Activated CD4-positive, alpha-beta T cell treated with anti-CD3 and anti-CD28 coated beads, Interleukin-2, Interleukin-6, amounts not matched to agents 100 ng/mL and 50 ng/mL, durations not matched to agents 16 hours and 8 hours (primary cell): ENCODE data around the gene SLC19A2.
A peak's percentile ranks its signal among the peaks of the same experiment; 100 is the strongest.
"Not testable (repeated sequence)": the region's sequence is repeated elsewhere in the genome, so short reads cannot be mapped to it uniquely, and the experiment has no call there.

Experiments used
- DNase-seq: peaks from one replicate; pipeline ENCODE4 v3.0.0-alpha.2; 2020

SLC19A2 gene

DNA sequence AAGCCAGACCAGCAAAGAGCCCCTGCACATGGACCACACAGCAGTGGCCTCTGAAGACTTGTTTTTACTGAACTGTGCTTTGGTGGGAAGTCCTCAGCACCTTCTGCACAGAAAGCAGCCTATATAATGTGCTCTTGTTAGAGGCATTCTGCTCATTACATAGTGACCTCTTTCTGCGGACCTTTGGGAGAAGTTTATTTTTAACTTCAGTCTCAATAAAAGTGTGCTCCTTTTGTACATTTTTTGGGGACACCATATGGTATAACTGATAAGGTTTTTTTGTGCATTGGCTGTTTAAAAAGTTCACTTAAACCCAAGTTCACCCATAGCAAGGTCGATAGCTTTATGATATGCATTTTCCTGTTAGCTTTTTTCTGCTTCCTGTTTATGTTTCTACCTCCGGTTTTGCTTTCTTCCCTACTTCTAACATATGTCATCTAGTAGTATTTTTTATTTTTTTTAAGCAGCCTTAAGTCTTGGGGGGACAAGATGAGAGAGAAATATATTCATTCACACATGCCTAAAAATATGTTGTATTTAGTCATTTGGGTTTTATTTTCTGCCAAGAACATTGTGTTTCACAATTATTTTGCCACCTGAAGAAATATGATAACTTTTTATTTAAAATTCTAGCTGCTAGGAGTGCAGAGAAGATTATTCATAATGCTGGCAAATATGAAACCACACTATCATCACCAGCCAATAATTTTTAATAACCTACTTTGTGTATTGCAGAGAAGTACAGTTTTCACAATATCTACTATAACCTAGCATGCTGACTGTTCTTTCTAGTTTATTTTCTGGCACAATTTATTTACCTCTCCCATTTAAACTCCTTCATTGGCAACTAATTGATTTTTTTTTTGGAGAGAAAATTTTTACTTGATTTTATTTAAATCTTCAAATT lies 22.9 kb upstream of the SLC19A2 start:
- no peak for DNase-seq

DNA sequence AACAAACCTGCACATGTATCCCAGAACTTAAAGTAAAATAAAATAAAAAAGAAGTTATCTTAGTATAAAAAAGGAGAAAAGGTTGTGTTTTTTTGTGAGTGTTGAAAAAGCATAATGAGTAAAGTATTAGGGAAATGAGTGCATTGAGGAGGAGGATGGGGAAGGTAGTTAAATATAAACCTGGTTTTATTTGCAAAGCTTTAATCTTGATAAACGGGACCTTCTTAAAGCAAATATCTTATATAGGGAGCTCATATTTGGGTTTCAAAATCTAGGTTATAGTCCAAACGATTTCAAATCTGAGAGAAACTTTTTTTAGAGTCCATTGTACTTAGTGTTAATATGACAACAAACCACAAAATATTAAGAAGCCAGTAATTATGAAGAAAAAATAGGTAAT lies 21.7 kb upstream of the SLC19A2 start:
- DNase-seq: no peak

DNA sequence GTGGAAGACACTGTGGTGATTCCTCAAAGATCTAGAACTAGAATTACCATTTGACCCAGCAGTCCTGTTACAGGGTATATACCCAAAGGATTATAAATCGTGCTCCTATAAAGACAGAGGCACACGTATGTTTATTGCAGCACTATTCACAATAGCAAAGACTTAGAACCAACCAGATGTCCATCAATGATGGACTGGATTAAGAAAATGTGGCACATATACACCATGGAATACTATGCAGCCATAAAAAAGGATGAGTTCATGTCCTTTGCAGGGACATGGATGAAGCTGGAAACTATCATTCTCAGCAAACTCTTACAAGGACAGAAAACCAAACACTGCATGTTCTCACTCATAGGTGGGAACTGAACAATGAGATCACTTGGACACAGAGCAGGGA lies 17.9 kb upstream of the SLC19A2 start:
- not testable (repeated sequence) for DNase-seq

DNA sequence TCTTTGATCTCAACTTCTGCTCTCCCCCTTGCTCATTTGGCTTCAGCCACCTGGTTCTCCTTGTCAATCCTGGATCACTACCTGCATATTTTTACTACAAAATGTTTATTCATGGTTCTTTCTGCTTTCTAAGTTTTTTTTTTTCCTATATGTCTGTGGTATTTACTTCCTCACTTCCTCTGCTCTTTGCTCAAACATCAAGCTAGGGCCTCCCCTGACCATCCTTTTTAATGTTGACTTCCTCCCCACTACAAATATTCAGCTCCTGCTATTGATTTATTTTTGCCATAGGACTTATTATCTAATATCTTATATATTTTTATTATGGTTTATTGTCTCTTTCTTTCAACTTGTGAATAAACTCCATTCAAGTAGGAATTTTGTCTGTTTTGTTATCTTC lies 14.1 kb upstream of the SLC19A2 start:
- no peak for DNase-seq

DNA sequence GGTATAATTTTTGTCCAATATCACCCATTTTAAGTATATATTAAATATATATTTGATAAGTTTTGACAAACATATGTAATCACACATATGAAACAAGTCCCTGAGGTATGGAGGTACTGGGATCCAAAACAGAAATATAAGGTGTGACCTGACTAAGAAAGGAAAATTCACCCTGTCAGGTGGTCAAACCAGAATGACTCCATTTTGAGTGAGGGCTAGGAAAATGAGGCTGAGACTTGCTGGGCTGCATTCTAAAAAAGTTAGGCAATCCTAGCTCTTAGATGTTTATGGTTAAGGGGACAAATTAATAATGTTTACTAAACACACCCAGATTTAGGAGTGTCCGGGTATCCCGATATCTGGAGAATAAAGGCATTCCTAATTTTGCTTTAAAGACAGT lies 11.6 kb upstream of the SLC19A2 start:
- no peak for DNase-seq

DNA sequence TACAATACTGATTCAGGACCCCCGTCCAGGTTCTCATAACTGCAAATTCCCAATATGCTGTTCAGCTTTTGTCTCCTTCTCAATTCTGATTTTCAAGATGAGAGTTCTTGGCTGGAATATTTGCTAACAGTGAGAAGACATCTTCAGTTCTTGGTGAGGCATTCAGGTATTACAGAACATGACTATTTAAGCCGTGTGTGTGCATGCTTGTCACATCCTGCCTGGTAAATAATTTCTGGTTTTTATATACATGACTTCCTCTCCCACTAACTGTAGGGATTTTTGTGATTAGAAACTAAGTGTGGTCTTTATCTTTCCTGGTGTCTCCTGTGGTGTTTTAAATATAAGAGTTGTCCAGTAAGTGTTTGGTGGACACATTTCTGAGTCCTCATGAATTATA lies 10.2 kb upstream of the SLC19A2 start:
- DNase-seq: peak; percentile 15

DNA sequence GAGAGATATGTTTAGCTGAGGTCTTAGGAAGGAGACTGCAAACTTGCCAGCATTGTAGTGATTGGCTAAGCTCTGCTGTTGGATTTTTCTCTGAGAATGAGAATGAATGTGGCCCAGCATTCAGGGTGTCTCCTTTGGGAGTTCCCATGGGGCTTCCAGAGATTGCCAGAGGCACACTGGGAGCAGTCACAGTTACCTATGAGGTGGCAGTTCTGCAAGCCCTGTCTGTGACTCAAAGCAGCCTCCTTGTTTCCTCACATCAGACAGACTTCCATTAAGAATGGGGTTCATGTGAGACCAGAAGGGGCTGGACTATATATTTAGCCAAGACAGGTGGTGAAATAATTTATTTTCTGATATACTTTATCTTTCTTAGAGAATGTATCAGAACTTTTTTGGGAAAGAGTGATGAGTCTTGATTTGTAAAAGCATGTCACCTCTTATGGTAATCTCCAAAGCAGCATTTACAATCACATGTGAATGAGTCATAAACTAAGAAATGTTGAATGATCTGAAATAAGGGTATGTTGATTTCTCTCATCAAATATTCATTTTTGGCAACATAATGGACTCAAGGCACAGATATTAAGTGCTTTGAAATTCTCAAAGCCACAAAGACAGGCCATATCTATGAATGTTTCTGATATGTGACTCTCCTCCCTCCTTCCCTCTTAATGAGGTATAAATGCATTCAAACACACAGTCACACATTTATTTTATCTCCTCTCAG lies 9.5 kb upstream of the SLC19A2 start:
- DNase-seq: peak; percentile 18

DNA sequence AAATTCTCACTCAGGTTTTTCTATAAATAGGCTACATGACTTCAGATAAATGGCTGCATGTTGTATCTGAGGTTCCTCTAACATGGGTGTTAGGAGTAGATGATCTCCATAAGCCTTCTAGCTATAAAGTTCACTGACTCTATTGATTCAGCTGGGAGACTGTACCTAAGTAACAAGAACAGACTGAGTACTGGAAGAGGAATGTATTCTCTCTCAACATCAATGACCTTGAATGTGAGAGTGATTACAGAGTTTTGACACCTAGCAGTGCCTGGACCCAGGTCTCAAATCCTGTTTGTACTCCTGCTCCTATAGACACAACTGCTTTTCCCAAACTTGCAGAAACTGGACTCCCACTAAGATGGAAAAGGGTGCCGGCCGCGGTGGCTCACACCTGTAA lies 8.6 kb upstream of the SLC19A2 start:
- DNase-seq: no peak

DNA sequence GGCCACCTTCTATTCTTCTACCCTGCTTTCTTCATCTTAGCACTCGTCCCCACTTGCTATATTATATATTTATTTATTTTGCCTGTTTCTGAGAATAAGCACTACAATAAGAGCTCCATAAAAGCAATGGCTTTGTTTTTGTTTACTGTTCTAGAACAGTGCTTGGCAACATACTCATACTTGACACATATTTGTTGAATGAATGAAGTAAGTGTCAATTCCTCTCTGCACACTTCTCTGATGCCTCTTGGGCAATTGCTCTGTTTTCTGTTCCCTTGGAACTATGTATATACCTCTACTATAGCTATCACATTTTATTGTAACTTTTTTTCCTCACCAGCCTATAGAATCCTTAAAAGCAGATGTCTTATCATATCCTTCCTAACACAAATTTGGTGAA lies 7.5 kb upstream of the SLC19A2 start:
- DNase-seq: no peak

DNA sequence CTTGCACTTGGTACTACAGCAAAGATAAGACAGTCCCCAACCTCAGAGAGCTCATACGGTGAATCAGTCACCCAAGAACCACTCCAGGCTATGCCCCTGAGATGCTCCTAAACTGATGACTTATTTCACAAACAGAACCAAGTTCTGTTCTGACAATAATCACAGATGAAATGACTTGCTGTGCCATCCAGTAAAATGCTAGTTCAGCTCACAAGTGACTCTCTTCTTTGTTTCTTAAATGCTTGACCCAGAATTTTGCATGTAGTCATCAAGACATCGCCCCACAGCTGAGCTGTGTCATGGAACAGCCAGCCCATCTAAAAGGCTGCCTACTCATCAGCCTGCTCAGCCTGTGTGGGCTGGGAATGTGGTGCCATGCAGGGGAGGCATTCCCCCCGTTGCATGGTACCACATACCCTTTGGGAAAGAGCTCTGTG lies 6.1 kb upstream of the SLC19A2 start:
- peak; percentile 86 for DNase-seq

DNA sequence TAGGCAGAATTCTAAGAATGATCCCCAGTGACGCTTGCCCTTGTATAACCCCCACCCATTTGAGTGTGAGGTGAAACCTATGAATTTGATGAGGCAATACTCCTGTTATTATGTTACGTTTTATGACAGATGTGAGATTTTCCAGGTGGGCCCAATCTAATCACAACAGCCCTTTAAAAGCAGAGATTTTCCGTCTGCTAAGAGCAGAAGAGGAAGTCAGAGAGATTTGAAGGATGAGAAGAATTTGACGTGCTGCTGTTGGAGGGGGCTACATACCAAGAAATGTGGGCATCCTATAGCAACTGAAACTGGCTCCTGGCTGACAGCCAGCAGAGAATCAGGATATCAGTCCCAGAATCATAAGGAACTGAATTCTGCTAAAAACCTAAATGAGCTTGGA lies 2.4 kb upstream of the SLC19A2 start:
- DNase-seq: no peak

DNA sequence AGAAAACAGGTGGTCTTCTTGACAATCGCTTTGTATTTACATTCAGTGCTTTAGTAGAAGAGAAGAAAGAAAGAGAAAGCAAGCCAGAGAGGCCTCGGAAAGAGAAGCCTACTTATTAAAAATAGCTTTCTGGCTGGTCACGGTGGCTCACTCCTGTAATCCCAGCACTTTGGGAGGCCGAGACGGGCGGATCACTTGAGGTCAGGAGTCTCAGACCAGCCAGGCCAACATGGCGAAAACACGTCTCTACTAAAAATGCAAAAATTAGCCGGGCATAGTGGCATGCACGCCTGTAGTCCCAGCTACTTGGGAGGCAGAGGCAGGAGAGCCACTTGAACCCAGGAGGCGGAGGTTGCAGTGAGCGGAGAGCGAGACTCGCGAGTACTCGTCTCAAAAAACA lies 1.8 kb upstream of the SLC19A2 start:
- no peak for DNase-seq

DNA sequence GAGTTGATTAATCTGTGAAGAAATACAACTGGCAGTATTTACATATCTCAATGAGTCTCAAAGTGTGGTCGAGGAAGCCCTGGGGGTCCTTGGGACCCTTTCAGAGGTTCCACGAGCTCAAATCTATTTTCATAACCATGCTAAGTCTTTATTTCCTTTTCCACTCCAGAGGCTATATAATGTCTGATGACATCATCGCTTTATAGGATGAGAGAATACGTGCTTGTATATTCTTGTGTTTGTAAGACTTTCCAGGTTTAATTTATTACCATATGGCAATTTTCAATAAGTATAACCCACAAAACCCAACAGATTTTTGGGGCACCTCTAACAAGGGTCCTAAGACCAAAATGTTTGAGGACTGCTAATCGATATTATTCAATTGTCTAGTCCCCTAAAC lies 1.4 kb upstream of the SLC19A2 start:
- DNase-seq: no peak

DNA sequence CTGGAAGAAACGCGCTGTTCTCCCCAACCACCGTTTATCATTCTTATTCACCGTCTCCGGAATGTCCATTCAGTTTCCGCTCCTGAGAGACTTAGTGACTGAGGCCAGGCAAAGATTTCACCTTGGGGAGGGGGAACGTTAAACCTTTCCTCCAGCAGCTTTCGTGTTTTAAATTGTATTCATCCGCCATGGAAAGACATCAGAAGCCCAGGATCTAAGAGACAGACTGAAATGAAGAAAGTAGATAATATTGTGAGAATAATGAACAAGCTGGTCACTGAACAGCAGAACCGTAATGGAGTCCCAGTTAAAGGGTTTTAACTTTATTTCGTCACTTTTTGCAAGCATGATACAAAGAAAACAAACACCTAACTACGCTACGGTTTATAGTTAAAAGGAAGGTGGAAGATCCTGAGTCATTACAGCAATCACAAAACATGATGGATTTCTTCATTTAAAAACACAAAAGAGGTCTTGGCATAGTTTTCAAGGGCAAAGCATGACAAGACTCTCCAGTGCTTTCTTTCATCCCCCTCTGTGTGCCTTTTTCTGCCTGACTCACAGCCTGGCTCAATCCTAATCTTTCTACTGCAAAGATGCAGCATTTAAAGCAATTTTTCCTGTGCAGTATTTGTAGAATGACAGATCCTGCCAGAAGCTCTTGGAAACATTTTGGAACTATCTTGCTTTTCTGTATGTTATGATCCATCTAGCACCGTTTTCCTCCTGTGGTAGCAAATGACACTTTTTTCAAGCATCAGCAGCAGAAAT lies 722 bp upstream of the SLC19A2 start:
- no peak for DNase-seq

DNA sequence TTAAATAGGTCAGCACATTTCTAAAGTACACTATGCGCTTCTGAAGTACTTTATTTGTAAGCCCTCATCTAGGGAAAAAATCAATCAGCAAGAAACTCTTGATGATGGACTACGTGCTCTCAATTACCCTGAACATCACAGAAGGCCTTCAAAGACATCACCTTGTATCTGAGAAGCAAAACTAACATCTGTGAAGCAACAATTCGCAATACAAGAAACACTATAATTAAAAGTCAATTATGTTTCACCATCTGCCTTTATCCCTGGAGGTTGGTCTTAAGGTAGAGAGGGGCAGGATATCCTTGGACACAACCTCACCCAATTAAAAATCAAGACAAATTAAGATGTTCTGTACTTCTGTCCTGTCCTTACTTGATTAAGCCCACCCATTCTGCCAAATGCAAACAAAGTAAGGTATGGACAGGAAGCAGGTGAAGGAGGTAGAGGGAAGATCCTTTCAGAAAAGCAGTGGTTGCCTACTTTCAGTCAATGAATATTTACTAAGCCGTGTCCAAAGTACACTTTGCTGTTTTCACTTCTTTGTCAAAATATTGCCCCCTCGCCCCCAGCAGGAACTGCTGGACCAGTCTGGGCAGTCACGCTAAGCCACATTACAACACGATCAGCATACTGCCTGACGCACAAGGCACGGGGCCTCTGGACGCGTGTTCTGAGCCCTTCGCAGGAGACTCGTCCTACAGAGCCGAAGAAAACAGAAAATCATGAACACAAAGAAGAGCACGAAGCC lies 887 bp downstream of the SLC19A2 start:
- peak; percentile 42 for DNase-seq

DNA sequence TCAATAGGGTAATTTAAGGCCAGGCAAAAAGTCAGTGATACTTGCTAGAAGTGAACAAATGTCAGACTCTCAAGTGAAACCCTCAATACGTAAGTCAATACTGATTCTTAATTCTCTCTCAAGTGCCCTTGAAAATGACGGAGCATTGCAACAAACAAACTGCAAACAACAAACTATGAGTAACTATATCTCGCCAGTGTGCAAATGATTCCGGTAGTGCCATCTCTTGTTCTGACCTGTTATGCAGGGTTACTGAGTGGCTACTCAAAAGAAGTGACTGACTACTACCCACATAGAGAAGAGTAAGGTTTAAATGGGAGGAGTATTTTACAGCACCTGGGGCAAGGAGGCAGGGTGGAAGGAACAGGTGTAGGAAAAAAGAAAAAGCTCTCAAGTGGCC lies 1.6 kb downstream of the SLC19A2 start:
- no peak for DNase-seq

DNA sequence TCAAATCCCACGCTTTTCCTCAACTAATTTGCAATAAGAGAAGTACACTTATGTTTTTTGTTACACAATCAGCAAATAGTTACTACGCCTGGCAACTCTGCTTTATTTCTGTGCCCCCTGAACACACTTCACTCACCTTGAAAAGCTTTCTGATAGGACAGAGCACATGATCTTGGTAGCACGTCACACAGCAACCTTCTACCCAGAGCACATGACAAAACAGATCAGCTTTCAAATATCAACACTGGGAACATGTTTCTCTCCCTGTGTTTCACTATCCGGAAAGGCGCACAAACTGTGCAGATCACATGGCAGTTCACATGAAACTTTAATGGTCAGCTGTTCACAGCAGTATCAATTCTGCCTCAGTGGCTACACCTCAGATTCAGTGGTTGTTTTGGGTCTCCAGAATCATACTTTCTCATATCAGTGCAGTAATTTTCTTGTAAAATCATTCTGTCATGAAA lies 2.2 kb downstream of the SLC19A2 start:
- DNase-seq: no peak

DNA sequence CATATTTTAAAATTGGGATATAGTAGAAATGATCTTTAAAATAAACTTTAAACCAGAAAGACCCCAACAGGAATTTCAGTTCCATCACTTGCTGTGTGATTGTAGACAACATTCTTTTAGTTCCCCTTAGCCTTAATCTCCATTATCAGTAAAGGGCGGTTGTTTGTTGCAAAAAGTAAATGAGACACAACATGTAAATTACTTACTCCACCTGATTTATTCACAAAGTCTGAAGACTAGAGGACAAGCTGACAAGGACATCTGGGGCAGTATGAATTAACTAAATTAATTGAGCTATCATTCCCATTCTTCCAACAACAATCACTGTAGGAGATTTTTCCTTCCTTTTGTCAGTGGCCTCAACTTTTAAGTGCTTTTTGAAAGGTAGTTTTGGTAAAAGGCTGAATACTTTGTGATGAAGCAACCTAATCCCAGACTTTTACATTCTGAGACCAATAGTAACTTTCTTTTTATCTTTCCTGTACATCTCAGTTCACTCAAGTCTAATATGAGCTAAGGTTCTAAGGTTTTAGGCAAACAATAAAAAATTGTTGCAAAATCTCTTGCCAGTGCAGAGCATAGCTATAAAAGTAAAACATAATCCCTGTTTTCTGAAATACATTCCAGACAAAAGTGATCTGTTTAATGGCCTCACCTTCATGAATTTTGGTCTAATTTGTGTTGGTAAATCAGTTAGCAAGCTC lies 6.2 kb downstream of the SLC19A2 start:
- DNase-seq: no peak

DNA sequence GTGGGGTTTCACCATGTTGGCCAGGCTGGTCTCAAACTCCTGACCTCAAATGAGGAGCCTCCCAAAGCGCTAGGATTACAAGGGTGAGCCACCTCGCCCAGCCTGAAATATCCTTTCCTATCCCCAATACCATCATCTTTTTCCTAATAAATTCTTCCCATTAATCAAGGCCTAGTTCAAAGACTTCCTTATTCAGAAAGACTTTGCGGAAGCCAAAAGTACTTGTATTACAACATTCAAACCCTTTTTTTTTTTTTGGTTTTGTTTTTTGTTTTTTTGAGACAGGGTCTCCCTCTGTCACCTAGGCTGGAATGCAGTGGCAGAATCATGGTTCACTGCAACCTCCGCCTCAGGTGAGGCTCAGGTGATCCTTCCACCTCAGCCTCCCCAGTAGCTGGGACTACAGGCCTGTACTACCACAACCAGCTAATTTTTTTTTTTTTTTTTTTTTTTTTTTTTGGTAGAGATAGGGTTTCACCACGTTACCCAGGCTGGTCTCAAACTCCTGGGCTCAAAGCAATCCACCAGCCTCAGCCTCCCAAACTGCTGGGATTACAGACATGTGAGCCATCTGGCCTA lies 7.6 kb downstream of the SLC19A2 start:
- DNase-seq: no peak

DNA sequence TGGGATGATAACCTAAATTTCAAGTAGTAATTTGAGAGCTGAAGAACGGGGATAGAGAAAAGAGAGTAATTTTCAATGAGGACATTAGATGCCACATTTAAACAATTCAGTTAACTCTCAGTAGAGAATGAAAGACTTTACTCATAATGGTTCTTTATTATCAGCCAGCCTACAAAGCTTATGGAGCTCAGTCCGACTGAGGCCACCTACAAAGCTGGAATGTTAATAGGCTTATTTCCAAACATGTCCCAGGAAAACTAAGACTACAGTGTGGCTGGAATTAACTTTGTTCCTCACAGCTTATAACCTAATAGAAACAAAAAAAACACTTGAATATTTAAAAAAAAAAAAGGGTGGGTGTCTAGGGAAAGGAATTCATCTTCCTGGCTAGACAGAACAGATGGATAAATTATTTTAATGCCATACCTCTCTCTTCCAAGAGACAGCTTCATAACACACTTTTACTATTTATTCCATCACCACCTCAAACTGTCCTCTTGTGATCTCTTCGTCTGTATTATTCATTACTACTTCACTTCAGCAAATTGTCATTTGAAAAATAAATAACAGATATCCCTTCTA lies 9.8 kb downstream of the SLC19A2 start:
- DNase-seq: no peak

DNA sequence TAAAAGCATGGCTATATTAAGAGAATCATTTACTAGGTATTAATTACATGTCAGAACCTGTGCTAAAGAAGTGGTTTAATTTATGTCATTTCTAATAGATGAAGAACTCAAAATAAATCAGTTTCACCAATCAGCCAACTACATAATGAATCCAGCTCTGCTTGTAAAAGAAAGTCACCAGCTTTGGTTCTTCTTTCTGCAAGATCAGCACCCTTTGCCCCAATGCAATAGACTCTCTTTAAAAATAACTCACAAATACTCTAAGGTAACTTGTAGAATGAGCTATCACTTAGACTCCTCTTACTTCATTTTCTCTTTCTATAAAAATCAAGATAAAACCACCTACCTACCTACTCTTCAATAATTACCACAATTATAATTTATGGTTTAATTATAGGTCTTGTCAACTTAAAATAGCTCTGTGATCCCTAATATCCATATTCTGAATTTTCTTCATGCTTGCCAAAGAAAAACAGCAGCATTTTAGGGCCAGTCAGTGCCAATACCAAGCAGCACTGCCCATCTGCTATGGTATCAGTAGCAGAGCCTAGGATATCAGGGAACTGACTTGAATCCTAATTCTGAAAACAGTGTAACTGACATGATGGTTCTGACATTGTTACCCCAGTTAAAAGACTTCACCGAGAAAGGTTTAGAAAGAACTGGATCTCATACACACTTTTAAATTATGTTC lies 11.3 kb downstream of the SLC19A2 start:
- DNase-seq: no peak
